GM19397 (cell line): Measurements from ENCODE around the gene MYH6.
"Not testable (repeated sequence)": the region's sequence is repeated elsewhere in the genome, so short reads cannot be mapped to it uniquely, and the experiment has no call there.

Experiments
- ATAC-seq: cut with Tn5 transposase; IDR thresholded peaks from one replicate; pipeline ENCODE4 v1.9.1; 2021; ENCODE audit warnings: mild to moderate bottlenecking, moderate library complexity; ENCODE audit not compliant: unreplicated experiment

Gene MYH6

GRCh38 chr14:23436327-23437132 lies 28.5 kb upstream of the MYH6 start:
- no peak for ATAC-seq

- no peak for ATAC-seq
Observed at GRCh38 chr14:23435543-23436326, 27.7 kb upstream of the MYH6 start, which contains the start of gene MYH7. TSS of gene MYH7 (minus strand) at chr14:23435660. CDS start at chr14:23433732, 1,928 bp downstream.

- ATAC-seq, result no peak
Observed at GRCh38 chr14:23434488-23435222, 26.6 kb upstream of the MYH6 start.

- ATAC-seq, result no peak
Observed at GRCh38 chr14:23433457-23433856, 25.4 kb upstream of the MYH6 start.

GRCh38 chr14:23432946-23433345 lies 24.9 kb upstream of the MYH6 start:
- no peak for ATAC-seq

GRCh38 chr14:23432102-23432925 lies 24.2 kb upstream of the MYH6 start:
- no peak for ATAC-seq

GRCh38 chr14:23431486-23431885 lies 23.4 kb upstream of the MYH6 start:
- ATAC-seq, result no peak

- no peak for ATAC-seq
Observed at GRCh38 chr14:23430723-23431085, 22.6 kb upstream of the MYH6 start.

GRCh38 chr14:23430016-23430722 lies 22.1 kb upstream of the MYH6 start:
- no peak for ATAC-seq

GRCh38 chr14:23428686-23429495 lies 20.8 kb upstream of the MYH6 start:
- ATAC-seq, result no peak

- ATAC-seq, result not testable (repeated sequence)
Observed at GRCh38 chr14:23425798-23426197, 17.7 kb upstream of the MYH6 start.

GRCh38 chr14:23425169-23425568 lies 17.1 kb upstream of the MYH6 start:
- ATAC-seq, result no peak

- ATAC-seq, result no peak
Observed at GRCh38 chr14:23423657-23424056, 15.6 kb upstream of the MYH6 start.

- no peak for ATAC-seq
Observed at GRCh38 chr14:23421594-23421993, 13.5 kb upstream of the MYH6 start.

- ATAC-seq, result not testable (repeated sequence)
Observed at GRCh38 chr14:23419646-23420045, 11.6 kb upstream of the MYH6 start.

GRCh38 chr14:23418021-23418420 lies 9.9 kb upstream of the MYH6 start:
- no peak for ATAC-seq

GRCh38 chr14:23417269-23417668 lies 9.2 kb upstream of the MYH6 start:
- ATAC-seq, result not testable (repeated sequence)

GRCh38 chr14:23416801-23417200 lies 8.7 kb upstream of the MYH6 start:
- ATAC-seq, result no peak
